ENCODE results near the gene MAD2L1BP.

- TF ChIP-seq POLR2A (IDR thresholded peaks at IDR 0.05) (no peak), CTCF (IDR thresholded peaks at IDR 0.05) (no peak), POLR2AphosphoS5 (IDR thresholded peaks at IDR 0.05) (no peak), EP300 (IDR thresholded peaks at IDR 0.05) (no peak)
Measured at GRCh38 chr6:43604174-43604573, 31.5 kb upstream of the MAD2L1BP start.

Measured in gastroesophageal sphincter (tissue), 3 donors.